Measurements from ENCODE around the gene CDK5R1. TPM values are rescaled to one million over a fixed set of nuclear protein-coding genes. Genes with fewer than 3 reads are reported as not detected.

Gene CDK5R1
- total and polyA plus RNA-seq, 9 donors: 0.69 to 4.1 (median 2.0) TPM

- DNase-seq: peak in 2 of 5 donors; percentile 31 to 34
- peak overlapping the region; percentile 62 to 95 for H3K27ac ChIP-seq
- peak overlapping the region; percentile 41 for H3K4me3 ChIP-seq
- intact Hi-C loops (cut with DNase I): loop anchor here in 2 of 4 donors (5.0 to 10.0 kb wide), 3 partner anchors 269 to 449 kb away; partner anchors contain the start of gene MYO1D (in 1 of the 2)
- H3K36me3 ChIP-seq: no peaks in the 10 kb centered on the region
- H3K4me1 ChIP-seq (ENCODE audit: insufficient read depth): peaks cover 12% of the 10 kb centered on the region
- 56 to 61% (median 57%) methylated on average over 12 of the region's 12 CpGs for WGBS, 3 donors
- H3K9me3 ChIP-seq: no peaks in the 10 kb centered on the region
- no peaks in the 10 kb centered on the region for H3K27me3 ChIP-seq
- TF ChIP-seq EP300 (IDR thresholded peaks at IDR 0.05) (no peak), CTCF (IDR thresholded peaks at IDR 0.05) (no peak)
Measured at GRCh38 chr17:32485261-32486110, 1.3 kb upstream of the CDK5R1 start.

- no peaks in the 10 kb centered on the region for H3K27me3 ChIP-seq
- no peaks in the 10 kb centered on the region for H3K9me3 ChIP-seq
- WGBS, 3 donors: 2 to 5% (median 2%) methylated on average over 44 to 72 of the region's 72 CpGs
- peak; percentile 73 to 86 (median 81) for DNase-seq
- intact Hi-C loops (cut with DNase I): loop anchor here in 2 of 4 donors (5.0 to 10.0 kb wide), 3 partner anchors 269 to 449 kb away; partner anchors contain the start of gene MYO1D (in 1 of the 2)
- H3K27ac ChIP-seq: peak overlapping the region; percentile 62 to 95
- TF ChIP-seq EP300 (IDR thresholded peaks at IDR 0.05): no peak
- peak; percentile 41 for TF ChIP-seq POLR2A (IDR thresholded peaks at IDR 0.05)
- TF ChIP-seq CTCF (IDR thresholded peaks at IDR 0.05): no peak
- H3K36me3 ChIP-seq: no peaks in the 10 kb centered on the region
- H3K4me3 ChIP-seq: peak overlapping the region; percentile 41
- H3K4me1 ChIP-seq (ENCODE audit: insufficient read depth): peaks cover 12% of the 10 kb centered on the region
Measured at GRCh38 chr17:32486111-32486700, 587 bp upstream of the CDK5R1 start.

GRCh38 chr17:32487473-32488176 lies 832 bp downstream of the CDK5R1 start:
- Histone ChIP-seq H3K27ac (peak overlapping the region in 1 of 2 donors; percentile 32), H3K4me3 (peak overlapping the region; percentile 41), H3K36me3 (no peaks in the 10 kb centered on the region), H3K9me3 (no peaks in the 10 kb centered on the region), H3K4me1 (ENCODE audit: insufficient read depth) (peaks cover 12% of the 10 kb centered on the region), H3K27me3 (no peaks in the 10 kb centered on the region)
- no peak for TF ChIP-seq POLR2A (IDR thresholded peaks at IDR 0.05)
- TF ChIP-seq CTCF (IDR thresholded peaks at IDR 0.05): no peak
- TF ChIP-seq EP300 (IDR thresholded peaks at IDR 0.05): no peak
- intact Hi-C loops (cut with DNase I): loop anchor here in 2 of 4 donors (5.0 to 10.0 kb wide), 3 partner anchors 267 to 447 kb away; partner anchors contain the start of gene MYO1D (in 1 of the 2)
- peak in 4 of 5 donors; percentile 17 to 60 (median 55) for DNase-seq
- WGBS, 3 donors: 30 to 71% (median 53%) methylated on average over 25 to 59 of the region's 59 CpGs

- H3K4me1 ChIP-seq (ENCODE audit: insufficient read depth): peaks cover 12% of the 10 kb centered on the region
- no peaks in the 10 kb centered on the region for H3K36me3 ChIP-seq
- no peak for DNase-seq
- H3K27ac ChIP-seq: no peak overlapping the region
- WGBS, 3 donors: 89 to 91% (median 90%) methylated on average over 16 of the region's 16 CpGs
- intact Hi-C loops (cut with DNase I): loop anchor here in 2 of 4 donors (5.0 to 10.0 kb wide), 3 partner anchors 267 to 447 kb away; partner anchors contain the start of gene MYO1D (in 1 of the 2)
- TF ChIP-seq CTCF (IDR thresholded peaks at IDR 0.05) (no peak), POLR2A (IDR thresholded peaks at IDR 0.05) (no peak), EP300 (IDR thresholded peaks at IDR 0.05) (no peak)
- H3K4me3 ChIP-seq: no peak overlapping the region
- H3K9me3 ChIP-seq: no peaks in the 10 kb centered on the region
- H3K27me3 ChIP-seq: no peaks in the 10 kb centered on the region
Measured at GRCh38 chr17:32488177-32488542, 1.4 kb downstream of the CDK5R1 start.

Measured in ovary (tissue), 9 donors.